GM21381 (cell line): Measurements from ENCODE around the gene GSE1.

Experiments used
- ATAC-seq: cut with Tn5 transposase; IDR thresholded peaks from one replicate; pipeline ENCODE4 v1.9.1; 2021; ENCODE audit warnings: mild to moderate bottlenecking, moderate library complexity; ENCODE audit not compliant: unreplicated experiment

Gene GSE1

DNA sequence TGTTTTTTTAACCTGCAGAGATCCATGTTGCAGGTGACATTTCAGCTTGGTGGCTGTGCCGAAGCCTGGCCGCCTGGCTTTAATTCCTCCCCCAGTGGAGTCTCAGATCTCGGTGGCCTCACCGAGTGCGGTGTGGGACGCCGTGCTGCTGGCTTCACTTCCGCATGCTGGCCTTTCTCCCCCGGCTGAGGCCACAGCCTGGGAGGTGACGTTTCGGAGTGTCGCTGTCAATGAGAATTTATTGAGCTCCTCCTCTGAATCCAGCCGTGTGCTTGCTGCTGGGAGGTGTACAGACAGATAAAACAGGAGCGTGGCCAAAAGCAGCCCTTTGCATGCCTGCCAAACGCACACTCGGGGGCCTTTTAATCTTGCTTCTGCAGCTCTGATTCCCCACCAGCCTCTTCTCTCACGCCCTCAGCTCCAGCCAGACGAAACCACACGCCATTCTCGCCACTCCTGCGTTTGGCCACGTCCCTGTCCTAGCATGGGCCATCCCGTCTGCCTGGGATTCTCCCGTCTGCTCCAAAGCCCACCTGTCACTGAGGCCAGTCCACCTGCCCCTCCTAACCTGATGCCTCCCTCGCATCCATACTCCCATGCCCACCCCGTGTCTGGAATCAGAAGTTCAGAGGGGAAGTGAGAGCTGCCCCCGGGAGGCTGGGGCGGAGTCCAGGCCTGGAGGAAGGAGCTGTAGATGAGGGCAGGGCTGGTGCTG, 3.6 kb downstream of the GSE1 start:
- no peak for ATAC-seq

- no peak for ATAC-seq
These were observed 4.8 kb downstream of the GSE1 start for GRCh38 chr16:85617948-85618347.

DNA sequence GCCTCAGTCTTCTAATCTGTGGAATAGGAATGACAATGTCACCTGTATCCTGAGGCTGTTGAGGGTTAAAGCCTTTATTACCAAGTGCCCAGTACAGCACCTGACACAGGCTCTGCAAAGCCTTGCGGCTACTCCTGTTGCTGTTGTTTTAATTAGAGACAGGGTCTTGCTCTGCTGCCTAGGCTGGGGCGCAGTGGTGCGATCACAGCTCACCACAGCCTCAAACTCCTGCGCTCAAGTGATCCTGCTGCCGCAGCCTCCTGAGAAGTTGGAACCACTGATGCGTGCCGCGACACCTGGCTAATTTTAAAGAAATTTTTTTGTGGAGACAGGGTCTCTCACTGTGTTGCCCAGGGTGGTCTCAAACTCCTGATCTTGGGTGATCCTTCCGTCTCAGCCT, 5.4 kb downstream of the GSE1 start:
- no peak for ATAC-seq

DNA sequence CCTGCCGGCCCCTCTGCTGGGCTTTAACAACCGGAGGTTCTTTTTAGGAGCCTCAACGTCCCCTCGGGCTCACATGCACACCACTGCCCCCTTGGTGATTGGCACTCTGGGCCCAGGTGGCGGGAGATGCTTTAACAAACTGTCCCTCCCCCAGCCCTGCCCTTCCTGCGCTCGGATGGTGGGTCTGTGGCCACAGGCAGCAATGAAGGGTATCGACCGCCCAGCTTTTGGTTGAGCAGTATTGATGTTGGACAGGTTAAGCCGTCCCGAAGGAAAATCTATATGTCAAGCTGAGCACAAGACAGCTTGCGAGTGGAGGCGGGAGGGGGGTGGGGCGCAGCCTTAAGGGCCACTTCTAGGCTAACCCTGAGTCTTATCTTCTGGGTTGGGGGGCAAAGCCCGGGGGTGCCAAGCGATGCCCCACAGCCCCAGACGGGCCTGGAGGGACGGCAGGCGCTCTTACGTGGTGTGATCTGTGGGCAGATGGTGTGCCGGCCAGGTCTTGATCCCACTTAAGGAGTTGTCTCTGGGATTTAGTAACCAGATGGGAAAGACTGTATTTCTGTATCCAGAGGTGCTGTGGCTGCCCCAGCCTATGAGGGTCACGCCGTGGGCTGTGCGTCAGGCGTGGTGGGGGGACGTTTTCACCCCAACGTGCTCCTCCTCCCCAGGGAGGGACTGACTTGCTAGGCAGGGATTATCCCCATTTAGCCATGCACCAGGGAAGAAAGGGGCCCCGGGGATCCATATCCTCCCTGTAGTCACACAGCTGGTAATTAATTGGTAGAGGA, 6.2 kb downstream of the GSE1 start:
- no peak for ATAC-seq

- no peak for ATAC-seq
These were observed 7.3 kb downstream of the GSE1 start for GRCh38 chr16:85620374-85620773.

DNA sequence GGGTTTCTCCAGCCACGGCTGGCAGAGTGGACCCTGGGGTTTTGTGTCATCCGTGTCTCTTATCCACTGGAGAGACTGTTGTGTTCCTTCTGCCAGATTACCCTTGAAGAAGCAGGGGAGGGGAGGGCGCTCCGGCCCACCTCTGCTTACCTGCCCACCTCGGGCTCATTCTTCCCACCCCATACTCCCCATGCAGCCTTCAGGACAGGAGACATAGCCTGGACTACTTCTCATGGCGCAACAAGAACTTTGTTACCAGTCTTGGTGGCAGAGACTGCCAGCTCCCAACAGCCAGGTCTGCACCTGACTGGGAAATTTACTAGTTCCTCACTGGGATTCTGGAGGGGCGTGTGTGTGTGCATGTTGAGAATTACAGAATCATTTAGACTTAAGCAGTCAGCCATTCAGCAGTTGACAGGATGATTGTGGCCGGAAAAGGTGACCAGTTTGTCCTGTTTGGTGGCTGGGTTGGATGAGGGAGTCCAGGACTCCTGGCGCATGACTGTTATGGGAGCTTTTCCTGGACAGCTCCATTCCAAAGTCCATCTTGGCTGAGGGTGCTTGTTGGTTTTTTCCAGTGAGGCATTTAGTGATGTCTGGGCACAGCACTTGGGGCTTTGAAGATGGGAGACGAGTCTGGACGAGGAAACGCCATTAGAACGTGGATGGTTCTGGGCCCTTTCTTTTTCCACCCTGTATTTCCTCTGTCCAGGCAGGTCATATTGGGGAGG, 8.7 kb downstream of the GSE1 start:
- no peak for ATAC-seq

DNA sequence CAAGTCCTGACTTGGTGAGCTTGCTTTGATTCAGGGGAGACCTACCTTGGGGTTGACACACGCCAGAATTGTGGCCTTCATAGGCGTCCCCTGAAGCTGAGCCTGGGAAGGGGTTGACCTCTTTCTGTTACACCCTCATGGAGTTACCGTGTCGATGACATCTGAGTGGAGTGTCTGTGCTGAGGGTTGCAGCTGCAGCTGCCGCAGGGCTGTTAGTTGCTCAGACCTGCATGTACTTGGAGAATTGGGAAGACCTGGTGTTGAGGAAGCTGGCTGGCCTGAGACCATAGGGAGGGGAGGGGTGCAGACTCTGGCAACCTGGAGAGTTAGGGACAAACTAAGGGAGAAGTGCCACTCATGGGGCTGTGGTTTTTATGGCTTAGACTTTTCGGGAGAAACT, 9.6 kb downstream of the GSE1 start:
- ATAC-seq: no peak

GRCh38 chr16:85623250-85623649, 10.1 kb downstream of the GSE1 start:
- ATAC-seq: no peak

GRCh38 chr16:85623997-85624601, 11.0 kb downstream of the GSE1 start:
- ATAC-seq: no peak

GRCh38 chr16:85624646-85625045, 11.5 kb downstream of the GSE1 start:
- ATAC-seq: no peak

GRCh38 chr16:85625053-85625452, 11.9 kb downstream of the GSE1 start:
- no peak for ATAC-seq

GRCh38 chr16:85625485-85626117, 12.5 kb downstream of the GSE1 start:
- no peak for ATAC-seq

DNA sequence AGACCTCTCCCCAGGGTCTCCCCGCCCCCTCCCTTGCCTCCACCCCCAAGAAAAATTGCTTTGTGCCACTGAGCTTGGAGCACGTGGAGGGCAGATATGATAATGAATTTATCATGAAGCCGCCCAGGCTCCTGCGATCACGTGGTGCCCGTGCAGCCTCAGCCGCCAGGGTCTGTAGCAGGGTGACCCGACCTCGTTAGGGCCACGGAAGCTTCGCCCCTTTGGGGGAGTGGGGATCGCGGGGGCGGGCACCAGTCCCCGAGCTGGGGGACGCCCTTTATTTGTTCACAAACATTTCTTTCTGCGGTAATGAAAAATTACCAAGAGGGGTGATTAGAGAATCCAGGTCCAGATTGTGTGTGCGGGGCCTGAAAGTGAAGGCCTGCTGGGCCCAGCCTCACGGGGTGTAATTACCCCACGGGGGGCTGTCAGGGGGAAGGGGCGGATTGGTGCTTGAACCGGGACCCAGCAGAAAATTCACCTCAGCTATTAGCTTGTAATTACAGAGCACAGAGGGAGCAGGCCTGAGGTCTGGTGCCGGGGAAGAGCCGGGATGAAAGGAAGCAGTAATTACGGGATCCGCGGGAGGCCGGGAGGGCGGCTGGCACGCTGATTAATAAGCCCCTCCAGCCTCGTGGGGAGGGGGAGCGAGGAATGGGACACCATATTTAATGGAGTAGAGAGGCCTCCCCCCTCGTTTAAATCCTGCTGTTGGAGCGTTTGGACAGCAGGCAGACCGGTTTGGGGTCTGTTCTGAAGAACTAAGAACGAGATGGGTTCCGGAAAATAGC, 13.3 kb downstream of the GSE1 start:
- no peak for ATAC-seq

- no peak for ATAC-seq
These were observed 14.0 kb downstream of the GSE1 start for GRCh38 chr16:85627089-85627488.

GRCh38 chr16:85627526-85628264, 14.6 kb downstream of the GSE1 start:
- no peak for ATAC-seq

DNA sequence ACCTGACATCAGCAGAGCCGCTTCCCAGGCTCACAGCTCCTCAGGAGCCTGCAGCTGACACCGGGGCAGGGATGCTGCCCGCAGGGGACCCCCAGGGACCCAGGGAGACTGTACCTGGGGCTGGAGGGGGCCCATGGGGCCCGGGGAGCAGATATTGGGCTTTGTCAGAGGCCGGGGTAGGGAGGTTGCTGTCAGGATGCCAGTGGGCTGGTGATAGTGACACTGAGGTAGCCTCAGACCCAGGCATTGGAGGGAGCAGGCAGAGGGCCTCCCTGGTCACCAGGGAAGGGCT, 15.1 kb downstream of the GSE1 start:
- no peak for ATAC-seq

GRCh38 chr16:85628645-85629044, 15.5 kb downstream of the GSE1 start:
- ATAC-seq: no peak

DNA sequence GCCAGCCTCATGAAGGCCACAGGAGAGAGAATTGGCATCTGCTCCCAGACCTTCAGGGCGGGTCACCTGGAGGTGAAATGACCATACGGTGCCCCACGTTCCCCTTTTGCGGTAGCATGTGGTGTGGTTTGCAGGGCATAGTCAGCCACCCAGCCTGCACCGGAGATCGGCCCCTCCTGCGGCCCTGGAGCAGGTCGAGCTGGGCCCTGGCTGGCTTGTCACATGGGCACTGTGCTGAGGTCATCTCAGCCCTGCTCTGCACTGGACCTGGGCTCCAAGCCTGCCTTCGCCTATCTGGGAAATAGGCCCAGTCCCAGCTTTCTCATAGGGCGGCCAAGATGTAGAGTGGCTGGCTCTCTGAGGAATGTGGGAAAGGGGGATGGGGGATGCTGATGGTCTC, 16.2 kb downstream of the GSE1 start:
- no peak for ATAC-seq

- ATAC-seq: no peak
These were observed 16.7 kb downstream of the GSE1 start for GRCh38 chr16:85629853-85630252.

GRCh38 chr16:85631230-85631629, 18.1 kb downstream of the GSE1 start:
- no peak for ATAC-seq
